ENCODE results near the gene NRSN2.
"Not testable (repeated sequence)": the region's sequence is repeated elsewhere in the genome, so short reads cannot be mapped to it uniquely, and the experiment has no call there.

GRCh38 chr20:386634-387033 is 39.7 kb downstream of the NRSN2 start:
- TF ChIP-seq POLR2AphosphoS5 (IDR thresholded peaks at IDR 0.05; ENCODE audit: borderline replicate concordance, low read depth, low read length); EZH2 (IDR thresholded peaks at IDR 0.05): not testable (repeated sequence)
